H1 (cell line): ENCODE results near the gene PTPN13. TPM values are rescaled to one million over a fixed set of nuclear protein-coding genes. Genes with fewer than 3 reads are reported as not detected.

Experiments
- JUND ChIP-seq: IDR thresholded peaks from 2 replicates; pipeline ENCODE4 v1.6.1; 2011; ENCODE audit warnings: mild to moderate bottlenecking, improper control_type of control experiment, low read length
- POLR2A ChIP-seq, 2 experiments: IDR thresholded peaks; 1 replicate in 1 of 2; 2 replicates in 1 of 2; pipeline ENCODE4 v1.6.1; 2011; ENCODE audit warnings: low read depth in 2 of 2, low read length in 2 of 2, mild to moderate bottlenecking in 2 of 2; ENCODE audit errors: control extremely low read depth in 1 of 2
- SUZ12 ChIP-seq: fragments of 200-600 bp; sonication (generic); IDR thresholded peaks from 2 replicates; pipeline ENCODE4 v1.6.1; 2012; ENCODE audit warnings: mild to moderate bottlenecking, inconsistent platforms, low read length, moderate library complexity, mixed read lengths
- TAF1 ChIP-seq: IDR thresholded peaks from 2 replicates; pipeline ENCODE4 v1.6.1; 2011; ENCODE audit warnings: mild to moderate bottlenecking, low read depth, low read length
- polyA plus RNA-seq, 7 experiments: library from polyadenylated mRNA; depleted of rRNA in 3 of 7; stranded (reverse) in 5 of 7; unstranded in 2 of 7; fragments of >200 nt in 5 of 7; fragments of 200-250 nt in 2 of 7; gene quantifications; 1 replicate in 5 of 7; 2 replicates in 1 of 7; 4 replicates in 1 of 7; pipeline versions ENCODE4 v1.2.1 to v1.2.3, GENCODE V29; 2011 to 2013; ENCODE audit warnings: missing spikeins in 2 of 7, mixed read lengths in 2 of 7
- total RNA-seq: library from RNA; stranded (reverse); fragmentation: NEBNext Ultra II Directional; extraction: Animal tissue kit (Norgen Biotek cat#: 25700); gene quantifications from 2 replicates; pipeline ENCODE4 v1.2.1, GENCODE V29; 2021

PTPN13 gene
- total and polyA plus RNA-seq, 2 of the 8 experiments (the other 6 are each of a cell fraction or from before 2014, with no cell fraction given): 12.7 to 57.9 TPM

DNA sequence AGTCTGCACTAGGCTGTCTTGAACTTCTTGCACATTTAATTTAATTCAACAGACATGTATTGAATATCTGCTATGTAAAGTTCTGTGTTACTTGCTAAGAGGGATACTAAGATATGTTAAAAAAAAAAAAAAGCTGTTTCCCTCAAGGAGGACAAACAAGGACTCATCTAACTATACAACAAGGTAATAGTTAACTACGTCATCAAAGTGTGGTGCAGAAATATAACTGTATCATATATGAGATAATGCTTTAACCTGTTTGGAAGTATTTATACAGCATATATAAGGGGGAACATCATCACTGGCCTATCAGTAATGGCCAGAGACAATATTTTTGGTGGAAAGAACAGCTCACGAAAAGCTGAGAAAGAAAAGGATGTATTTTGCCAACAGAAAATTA is 89.9 kb downstream of the PTPN13 start (continued):
- TF ChIP-seq JUND (no peak), POLR2A (IDR thresholded peaks at IDR 0.05; ENCODE audit: control extremely low read depth in 1 of 2, low read depth in 2 of 2, low read length in 2 of 2) (no peak), TAF1 (no peak), SUZ12 (no peak)
